Fibroblast of lung (primary cell): ENCODE measurements around the gene PAPPA.

Source experiments
- CTCF ChIP-seq, 2 donors: IDR thresholded peaks in 1 of 2; conservative IDR thresholded peaks in 1 of 2; 1 replicate in 1 of 2; 2 replicates in 1 of 2; pipeline ENCODE4 v1.5.1; 2011 to 2012; ENCODE audit warnings: low read length in 2 of 2, control low read depth in 1 of 2, inconsistent platforms in 1 of 2, low read depth in 1 of 2, mild to moderate bottlenecking in 1 of 2
- EZH2 ChIP-seq: IDR thresholded peaks from 2 replicates; pipeline ENCODE4 v1.5.1; 2012; ENCODE audit warnings: low read length, control low read depth, mild to moderate bottlenecking; ENCODE audit errors: missing control alignments

GRCh38 chr9:116152941-116153764 is 438 bp upstream of the PAPPA start:
- TF ChIP-seq CTCF (conservative IDR thresholded peaks at IDR 0.05 in 1 of 2, IDR thresholded peaks at IDR 0.05 in 1 of 2; ENCODE audit: low read depth in 1 of 2, low read length in 2 of 2), result no peak
- TF ChIP-seq EZH2, result no peak
